ENCODE results near the gene APOM. TPM values are rescaled to one million over a fixed set of nuclear protein-coding genes. Genes with fewer than 3 reads are reported as not detected.

Gene APOM
- total RNA-seq, 1 donor from 2014 or later: 2.2 TPM

DNA sequence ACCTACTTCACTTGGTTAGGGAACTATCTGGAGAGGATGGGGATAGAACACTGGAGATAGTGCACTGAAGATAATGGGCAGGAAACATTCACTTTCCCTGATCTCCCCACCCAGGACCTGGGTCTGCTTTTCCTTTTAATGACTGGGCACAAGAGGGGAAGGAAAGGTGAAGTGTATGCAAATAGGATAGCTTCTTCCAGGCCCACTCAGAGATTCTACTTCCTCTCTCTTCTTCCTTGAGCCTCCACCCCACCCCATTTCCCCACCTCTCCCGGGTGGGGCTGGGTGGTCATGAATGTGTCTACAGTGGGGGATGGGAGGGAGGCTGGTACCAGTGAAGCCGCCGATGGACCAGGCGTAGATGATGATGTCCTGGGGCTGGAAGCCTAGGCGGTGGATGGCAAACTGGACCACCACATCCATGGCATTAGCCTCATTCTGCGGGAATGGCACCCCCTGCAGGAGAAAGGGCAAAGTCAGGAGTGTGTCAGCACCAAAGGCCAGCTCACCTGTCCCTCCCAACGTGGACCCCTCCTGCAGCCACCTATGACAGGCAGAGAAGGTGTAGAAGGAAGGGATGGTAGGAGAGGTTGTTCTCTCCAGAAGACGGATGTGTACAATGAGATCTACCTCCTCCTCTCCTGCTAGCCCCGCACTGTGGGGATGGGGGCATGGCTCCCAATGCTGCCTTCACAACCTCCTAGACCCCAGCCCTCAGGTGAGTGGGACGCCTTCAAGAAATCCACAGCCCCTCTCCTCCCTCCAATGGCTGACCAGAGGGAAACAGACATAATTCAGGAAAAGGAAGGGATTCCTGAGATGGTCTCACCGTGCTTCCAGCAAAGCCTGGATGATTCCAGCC, 33.8 kb downstream of the APOM start:
- ChIA-PET POLR2A (interaction anchor here (0.5 to 2.2 kb wide), 2 partner anchors 14 to 63 kb away, joined by 6 to 9 read pairs; partner anchors contain the start of gene ABHD16A), CTCF (no interaction called here)
- no peak for ATAC-seq (ENCODE audit: low read depth)
- Mint-ChIP-seq H3K27me3 (no peaks in the 10 kb centered on the region), H3K9me3 (no peaks in the 10 kb centered on the region), H3K27ac (no peak overlapping the region), H3K4me1 (peaks cover 15% of the 10 kb centered on the region), H3K4me3 (no peak overlapping the region), H3K36me3 (ENCODE audit: low read depth) (peaks cover 83% of the 10 kb centered on the region)
- TF ChIP-seq, protein P1, sequence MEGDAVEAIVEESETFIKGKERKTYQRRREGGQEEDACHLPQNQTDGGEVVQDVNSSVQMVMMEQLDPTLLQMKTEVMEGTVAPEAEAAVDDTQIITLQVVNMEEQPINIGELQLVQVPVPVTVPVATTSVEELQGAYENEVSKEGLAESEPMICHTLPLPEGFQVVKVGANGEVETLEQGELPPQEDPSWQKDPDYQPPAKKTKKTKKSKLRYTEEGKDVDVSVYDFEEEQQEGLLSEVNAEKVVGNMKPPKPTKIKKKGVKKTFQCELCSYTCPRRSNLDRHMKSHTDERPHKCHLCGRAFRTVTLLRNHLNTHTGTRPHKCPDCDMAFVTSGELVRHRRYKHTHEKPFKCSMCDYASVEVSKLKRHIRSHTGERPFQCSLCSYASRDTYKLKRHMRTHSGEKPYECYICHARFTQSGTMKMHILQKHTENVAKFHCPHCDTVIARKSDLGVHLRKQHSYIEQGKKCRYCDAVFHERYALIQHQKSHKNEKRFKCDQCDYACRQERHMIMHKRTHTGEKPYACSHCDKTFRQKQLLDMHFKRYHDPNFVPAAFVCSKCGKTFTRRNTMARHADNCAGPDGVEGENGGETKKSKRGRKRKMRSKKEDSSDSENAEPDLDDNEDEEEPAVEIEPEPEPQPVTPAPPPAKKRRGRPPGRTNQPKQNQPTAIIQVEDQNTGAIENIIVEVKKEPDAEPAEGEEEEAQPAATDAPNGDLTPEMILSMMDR (IDR thresholded peaks at IDR 0.05): no peak
- intact Hi-C loops (cut with micrococcal nuclease): no loop called here
- no peak for DNase-seq

DNA sequence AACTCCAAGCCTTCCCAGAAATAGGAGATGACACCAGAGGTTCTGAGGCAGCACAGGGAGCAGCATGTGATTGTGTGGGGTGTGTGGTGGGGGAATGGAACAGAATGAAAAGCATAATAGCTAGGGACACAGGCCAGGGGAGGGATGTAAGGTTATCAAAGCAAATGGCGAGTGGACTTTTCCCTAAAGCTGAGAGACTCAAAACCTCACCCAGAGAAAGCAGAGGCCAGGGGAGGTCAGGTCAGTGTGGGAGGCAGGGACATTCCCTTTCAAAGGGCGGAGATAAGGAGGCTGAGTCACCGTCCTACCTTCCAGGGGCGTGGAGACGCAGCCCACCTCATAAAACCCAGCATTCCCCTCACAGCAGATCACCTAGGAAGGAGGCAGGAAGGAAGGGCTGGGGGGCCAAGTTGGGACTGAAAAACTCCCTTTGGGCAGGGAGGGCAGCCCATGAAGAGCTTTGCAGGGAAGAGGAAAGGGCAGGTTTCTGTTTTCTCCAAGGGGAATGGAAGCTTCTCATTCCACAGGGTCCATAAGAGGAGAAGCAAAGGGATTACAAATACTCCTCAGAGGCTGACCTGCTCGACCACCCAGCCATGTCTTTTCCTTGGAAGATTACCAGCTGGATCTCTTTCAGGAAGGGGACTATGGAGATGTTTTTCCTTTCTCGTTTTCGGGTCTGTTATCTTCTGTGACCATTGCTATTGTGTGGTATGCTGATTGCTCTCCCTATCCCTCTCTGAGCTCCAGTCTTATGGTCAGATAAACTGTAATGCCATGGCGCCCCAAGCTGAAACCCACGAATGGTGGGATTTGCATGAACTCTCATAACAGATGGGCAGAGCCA, 34.8 kb downstream of the APOM start:
- Mint-ChIP-seq H3K9me3 (no peaks in the 10 kb centered on the region), H3K4me1 (peaks cover 15% of the 10 kb centered on the region), H3K27ac (no peak overlapping the region), H3K36me3 (ENCODE audit: low read depth) (peaks cover 90% of the 10 kb centered on the region), H3K27me3 (no peaks in the 10 kb centered on the region), H3K4me3 (no peak overlapping the region)
- no peak for DNase-seq
- CTCF ChIA-PET: no interaction called here
- no peak for ATAC-seq (ENCODE audit: low read depth)
- POLR2A ChIA-PET: interaction anchor here (0.5 to 2.2 kb wide), 2 partner anchors 13 to 62 kb away, joined by 6 to 9 read pairs; partner anchors contain the start of gene ABHD16A
- TF ChIP-seq, protein P1 (IDR thresholded peaks at IDR 0.05): no peak
- intact Hi-C loops (cut with micrococcal nuclease): no loop called here

DNA sequence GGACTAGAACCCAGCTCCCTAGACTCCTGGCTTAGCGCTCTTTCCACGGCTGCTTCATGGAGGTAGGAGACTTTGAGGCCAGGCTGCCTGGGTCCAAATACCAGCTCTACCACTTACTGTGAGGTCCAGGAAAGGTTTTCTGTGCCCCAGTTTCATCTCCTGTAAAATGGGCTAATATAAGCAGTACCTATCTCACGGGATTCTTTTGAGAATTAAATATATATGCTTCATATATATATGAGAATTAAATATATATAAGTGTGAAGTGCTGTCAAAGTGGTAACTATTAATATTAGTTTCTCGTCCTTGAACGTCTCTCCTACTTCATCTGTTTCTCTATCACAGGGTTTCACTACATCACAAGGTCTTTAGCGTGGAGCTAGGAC, 35.4 kb downstream of the APOM start:
- H3K9me3 Mint-ChIP-seq: no peaks in the 10 kb centered on the region
- no peak overlapping the region for H3K4me3 Mint-ChIP-seq
- DNase-seq (no peak), ATAC-seq (ENCODE audit: low read depth) (no peak)
- peaks cover 15% of the 10 kb centered on the region for H3K4me1 Mint-ChIP-seq
- CTCF ChIA-PET: no interaction called here
- no peak overlapping the region for H3K27ac Mint-ChIP-seq
- H3K36me3 Mint-ChIP-seq (ENCODE audit: low read depth): peaks cover 90% of the 10 kb centered on the region
- POLR2A ChIA-PET: interaction anchor here (2.2 kb wide), 1 partner anchor 12 kb away, joined by 9 read pairs; the partner anchor contains the start of gene ABHD16A
- TF ChIP-seq, protein P1 (IDR thresholded peaks at IDR 0.05): no peak
- intact Hi-C loops (cut with micrococcal nuclease): no loop called here
- no peaks in the 10 kb centered on the region for H3K27me3 Mint-ChIP-seq

DNA sequence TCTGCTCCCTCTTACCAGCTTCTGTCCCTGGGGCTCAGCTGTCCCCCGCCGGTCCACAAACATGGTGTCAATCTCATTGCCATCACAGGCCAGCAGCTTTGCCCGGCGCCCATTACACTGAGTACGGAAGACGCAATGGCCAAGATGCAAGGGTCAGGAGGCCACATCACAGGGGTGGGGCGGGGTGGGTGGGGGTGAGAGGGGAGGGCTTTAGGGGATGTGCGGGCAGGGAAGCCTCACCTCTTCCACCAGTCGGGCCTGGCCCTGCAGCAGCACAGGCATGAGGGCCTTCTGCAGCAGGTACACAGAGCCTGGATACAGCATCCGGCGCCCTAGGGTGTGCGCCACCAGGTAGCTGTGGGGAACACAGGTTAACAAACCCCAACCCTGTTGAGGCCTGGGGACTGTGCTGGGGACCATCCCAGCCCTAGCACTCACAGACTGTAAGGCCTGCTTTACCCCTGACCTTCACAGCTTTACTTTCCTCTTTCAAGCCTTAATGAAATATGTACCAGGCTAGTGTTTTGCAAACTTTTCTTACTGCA, 35.9 kb downstream of the APOM start:
- Mint-ChIP-seq H3K27ac (no peak overlapping the region), H3K36me3 (ENCODE audit: low read depth) (peaks cover 90% of the 10 kb centered on the region), H3K9me3 (no peaks in the 10 kb centered on the region), H3K4me1 (peaks cover 15% of the 10 kb centered on the region), H3K27me3 (no peaks in the 10 kb centered on the region), H3K4me3 (no peak overlapping the region)
- TF ChIP-seq, protein P1 (IDR thresholded peaks at IDR 0.05): no peak
- POLR2A ChIA-PET: no interaction called here
- ATAC-seq (ENCODE audit: low read depth): no peak
- no peak for DNase-seq
- intact Hi-C loops (cut with micrococcal nuclease): no loop called here
- CTCF ChIA-PET: no interaction called here
